Activated CD4-positive, alpha-beta T cell treated with anti-CD3 and anti-CD28 coated beads for 4 hours (primary cell): ENCODE results near the gene ALDOC.

ENCODE experiments used
- DNase-seq, 2 donors: peaks; one replicate each; pipeline ENCODE4 v3.0.0-alpha.2; 2020

ALDOC gene

GRCh38 chr17:28551421-28552175 is 25.1 kb downstream of the ALDOC start:
- no peak for DNase-seq

- no peak for DNase-seq
These were observed 25.8 kb downstream of the ALDOC start for GRCh38 chr17:28550858-28551257.

GRCh38 chr17:28549236-28550132 is 27.2 kb downstream of the ALDOC start:
- peak; percentile 37 to 51 for DNase-seq

GRCh38 chr17:28548417-28549130 is 28.1 kb downstream of the ALDOC start:
- no peak for DNase-seq

GRCh38 chr17:28547623-28548416 is 28.9 kb downstream of the ALDOC start:
- DNase-seq, result peak; percentile 48 to 54

- no peak for DNase-seq
These were observed 29.5 kb downstream of the ALDOC start for GRCh38 chr17:28547096-28547622.

- DNase-seq, result no peak
These were observed 30.8 kb downstream of the ALDOC start for GRCh38 chr17:28545787-28546415.

- DNase-seq, result no peak
These were observed 31.6 kb downstream of the ALDOC start for GRCh38 chr17:28545141-28545503.

- DNase-seq, result no peak
These were observed 32.1 kb downstream of the ALDOC start for GRCh38 chr17:28544402-28545140.

GRCh38 chr17:28541439-28541838 is 35.3 kb downstream of the ALDOC start:
- no peak for DNase-seq

GRCh38 chr17:28540231-28540630 is 36.5 kb downstream of the ALDOC start:
- no peak for DNase-seq

- no peak for DNase-seq
These were observed 38.3 kb downstream of the ALDOC start for GRCh38 chr17:28538296-28538895.

GRCh38 chr17:28537219-28537610 is 39.5 kb downstream of the ALDOC start:
- no peak for DNase-seq

- no peak for DNase-seq
These were observed 40.0 kb downstream of the ALDOC start for GRCh38 chr17:28536532-28537218.

GRCh38 chr17:28534740-28535375 is 41.8 kb downstream of the ALDOC start:
- DNase-seq, result no peak

- DNase-seq, result no peak
These were observed 43.4 kb downstream of the ALDOC start for GRCh38 chr17:28533091-28533807.

GRCh38 chr17:28532050-28532960 is 44.4 kb downstream of the ALDOC start:
- no peak for DNase-seq

GRCh38 chr17:28530926-28531325 is 45.8 kb downstream of the ALDOC start:
- DNase-seq, result no peak
